HCT116 (cell line): ENCODE data around the gene FGF14.

Source experiments
- ELF1 ChIP-seq: IDR thresholded peaks from 2 replicates; pipeline ENCODE4 v1.6.1; 2012; ENCODE audit warnings: low read depth, borderline replicate concordance
- EZH2 ChIP-seq: fragments of 200-600 bp; sonication (generic); IDR thresholded peaks from 2 replicates; pipeline ENCODE4 v1.6.1; 2017; ENCODE audit warnings: antibody characterized with exemption, mixed run types
- EZH2phosphoT487 ChIP-seq: fragments of 200-600 bp; IDR thresholded peaks from 2 replicates; pipeline ENCODE4 v1.6.1; 2018; ENCODE audit warnings: antibody characterized with exemption, borderline replicate concordance
- POLR2A ChIP-seq: IDR thresholded peaks from 2 replicates; pipeline ENCODE4 v1.7.0; 2011; ENCODE audit warnings: borderline replicate concordance; ENCODE audit not compliant: insufficient read depth, insufficient read length; ENCODE audit errors: extremely low read depth
- POLR2AphosphoS5 ChIP-seq: IDR thresholded peaks from 2 replicates; pipeline ENCODE4 v1.6.1; 2011; ENCODE audit warnings: mild to moderate bottlenecking, low read depth, low read length, moderate library complexity
- RAD21 ChIP-seq: IDR thresholded peaks from 2 replicates; pipeline ENCODE4 v1.6.1; 2012; ENCODE audit warnings: low read depth, mild to moderate bottlenecking
- SIN3A ChIP-seq: IDR thresholded peaks from 2 replicates; pipeline ENCODE4 v1.6.1; 2012; ENCODE audit warnings: low read depth
- TCF7L2 ChIP-seq: IDR thresholded peaks from 2 replicates; pipeline ENCODE4 v1.7.0; 2011; ENCODE audit warnings: borderline replicate concordance, inconsistent platforms; ENCODE audit not compliant: insufficient read depth, insufficient read length; ENCODE audit errors: extremely low read depth
- YY1 ChIP-seq: IDR thresholded peaks from 2 replicates; pipeline ENCODE4 v1.6.1; 2011; ENCODE audit warnings: low read length, low read depth, moderate library complexity, mild to moderate bottlenecking; ENCODE audit not compliant: insufficient replicate concordance; ENCODE audit errors: extremely low read depth
- TF ChIP-seq, protein P1 (sequence below), 3 experiments: fragments of 200-600 bp in 1 of 3; sonication (generic) in 1 of 3; IDR thresholded peaks in 2 of 3; conservative IDR thresholded peaks in 1 of 3; 2 replicates each; pipeline ENCODE4 v1.5.1; 2012 to 2017; ENCODE audit warnings: low read depth in 2 of 3, low read length in 2 of 3, antibody characterized with exemption in 1 of 3, borderline replicate concordance in 1 of 3, control low read depth in 1 of 3, mild to moderate bottlenecking in 1 of 3, mixed read lengths in 1 of 3, mixed run types in 1 of 3, moderate library complexity in 1 of 3; ENCODE audit not compliant: insufficient read depth in 1 of 3
- TF ChIP-seq, protein P2 (sequence below): IDR thresholded peaks from 2 replicates; pipeline ENCODE4 v1.6.1; 2012; ENCODE audit warnings: low read depth
- TF ChIP-seq, protein P3 (sequence below): IDR thresholded peaks from 2 replicates; pipeline ENCODE4 v1.6.1; 2012
- TF ChIP-seq, protein P4 (sequence below): IDR thresholded peaks from 2 replicates; pipeline ENCODE4 v1.6.1; 2012

DNA sequence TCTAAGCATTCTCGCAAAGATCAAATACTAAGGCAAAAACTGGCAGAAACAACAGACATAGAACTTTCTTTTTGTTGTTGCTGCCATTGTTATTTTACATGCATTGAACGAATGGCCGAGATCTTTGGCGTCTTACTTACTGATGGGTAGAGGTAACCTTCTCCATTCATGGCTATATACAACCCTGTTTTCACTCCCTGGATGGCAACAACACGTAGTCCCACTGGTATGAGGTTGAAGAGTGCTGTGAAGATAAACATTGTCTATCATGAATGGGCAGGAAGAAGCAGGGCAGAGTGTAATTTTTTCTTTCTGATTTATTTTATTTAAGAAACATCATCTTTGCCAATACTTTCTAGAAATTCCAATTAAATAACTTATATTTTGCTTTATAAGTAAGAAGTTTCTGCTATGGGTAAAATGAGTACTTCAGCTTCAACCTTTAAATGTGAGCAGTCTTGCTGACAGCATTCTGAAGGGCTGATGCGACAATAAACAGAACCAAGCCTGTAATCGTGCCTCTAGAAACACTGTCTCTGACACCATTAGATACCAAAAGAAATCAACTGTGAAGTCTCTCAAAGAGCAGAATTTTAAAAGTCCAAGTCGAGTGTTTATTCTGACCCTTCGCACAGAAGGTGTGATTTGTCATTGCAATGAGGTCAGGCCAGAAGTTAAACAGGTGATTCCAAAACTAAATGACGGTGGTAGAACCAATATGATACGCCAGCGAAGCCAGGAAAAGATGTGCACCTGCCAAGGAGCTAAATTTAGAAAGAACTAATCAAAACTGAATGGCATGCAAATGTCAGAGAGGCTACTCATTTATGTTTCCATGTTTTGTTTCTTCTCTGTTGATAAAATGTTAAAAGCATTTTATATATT is 533.0 kb downstream of the FGF14 start:
- TF ChIP-seq, protein P1, sequence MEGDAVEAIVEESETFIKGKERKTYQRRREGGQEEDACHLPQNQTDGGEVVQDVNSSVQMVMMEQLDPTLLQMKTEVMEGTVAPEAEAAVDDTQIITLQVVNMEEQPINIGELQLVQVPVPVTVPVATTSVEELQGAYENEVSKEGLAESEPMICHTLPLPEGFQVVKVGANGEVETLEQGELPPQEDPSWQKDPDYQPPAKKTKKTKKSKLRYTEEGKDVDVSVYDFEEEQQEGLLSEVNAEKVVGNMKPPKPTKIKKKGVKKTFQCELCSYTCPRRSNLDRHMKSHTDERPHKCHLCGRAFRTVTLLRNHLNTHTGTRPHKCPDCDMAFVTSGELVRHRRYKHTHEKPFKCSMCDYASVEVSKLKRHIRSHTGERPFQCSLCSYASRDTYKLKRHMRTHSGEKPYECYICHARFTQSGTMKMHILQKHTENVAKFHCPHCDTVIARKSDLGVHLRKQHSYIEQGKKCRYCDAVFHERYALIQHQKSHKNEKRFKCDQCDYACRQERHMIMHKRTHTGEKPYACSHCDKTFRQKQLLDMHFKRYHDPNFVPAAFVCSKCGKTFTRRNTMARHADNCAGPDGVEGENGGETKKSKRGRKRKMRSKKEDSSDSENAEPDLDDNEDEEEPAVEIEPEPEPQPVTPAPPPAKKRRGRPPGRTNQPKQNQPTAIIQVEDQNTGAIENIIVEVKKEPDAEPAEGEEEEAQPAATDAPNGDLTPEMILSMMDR (IDR thresholded peaks at IDR 0.05 in 2 of 3, conservative IDR thresholded peaks at IDR 0.05 in 1 of 3; ENCODE audit: borderline replicate concordance in 1 of 3, insufficient read depth in 1 of 3, low read depth in 2 of 3, low read length in 2 of 3) = no peak
- TF ChIP-seq, protein P2, sequence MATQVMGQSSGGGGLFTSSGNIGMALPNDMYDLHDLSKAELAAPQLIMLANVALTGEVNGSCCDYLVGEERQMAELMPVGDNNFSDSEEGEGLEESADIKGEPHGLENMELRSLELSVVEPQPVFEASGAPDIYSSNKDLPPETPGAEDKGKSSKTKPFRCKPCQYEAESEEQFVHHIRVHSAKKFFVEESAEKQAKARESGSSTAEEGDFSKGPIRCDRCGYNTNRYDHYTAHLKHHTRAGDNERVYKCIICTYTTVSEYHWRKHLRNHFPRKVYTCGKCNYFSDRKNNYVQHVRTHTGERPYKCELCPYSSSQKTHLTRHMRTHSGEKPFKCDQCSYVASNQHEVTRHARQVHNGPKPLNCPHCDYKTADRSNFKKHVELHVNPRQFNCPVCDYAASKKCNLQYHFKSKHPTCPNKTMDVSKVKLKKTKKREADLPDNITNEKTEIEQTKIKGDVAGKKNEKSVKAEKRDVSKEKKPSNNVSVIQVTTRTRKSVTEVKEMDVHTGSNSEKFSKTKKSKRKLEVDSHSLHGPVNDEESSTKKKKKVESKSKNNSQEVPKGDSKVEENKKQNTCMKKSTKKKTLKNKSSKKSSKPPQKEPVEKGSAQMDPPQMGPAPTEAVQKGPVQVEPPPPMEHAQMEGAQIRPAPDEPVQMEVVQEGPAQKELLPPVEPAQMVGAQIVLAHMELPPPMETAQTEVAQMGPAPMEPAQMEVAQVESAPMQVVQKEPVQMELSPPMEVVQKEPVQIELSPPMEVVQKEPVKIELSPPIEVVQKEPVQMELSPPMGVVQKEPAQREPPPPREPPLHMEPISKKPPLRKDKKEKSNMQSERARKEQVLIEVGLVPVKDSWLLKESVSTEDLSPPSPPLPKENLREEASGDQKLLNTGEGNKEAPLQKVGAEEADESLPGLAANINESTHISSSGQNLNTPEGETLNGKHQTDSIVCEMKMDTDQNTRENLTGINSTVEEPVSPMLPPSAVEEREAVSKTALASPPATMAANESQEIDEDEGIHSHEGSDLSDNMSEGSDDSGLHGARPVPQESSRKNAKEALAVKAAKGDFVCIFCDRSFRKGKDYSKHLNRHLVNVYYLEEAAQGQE = no peak
- no peak for TF ChIP-seq ELF1
- no peak for TF ChIP-seq EZH2phosphoT487
- no peak for TF ChIP-seq EZH2
- no peak for TF ChIP-seq POLR2A
- TF ChIP-seq TCF7L2 = no peak
- no peak for TF ChIP-seq YY1
- TF ChIP-seq, protein P3, sequence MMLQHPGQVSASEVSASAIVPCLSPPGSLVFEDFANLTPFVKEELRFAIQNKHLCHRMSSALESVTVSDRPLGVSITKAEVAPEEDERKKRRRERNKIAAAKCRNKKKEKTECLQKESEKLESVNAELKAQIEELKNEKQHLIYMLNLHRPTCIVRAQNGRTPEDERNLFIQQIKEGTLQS = no peak
- no peak for TF ChIP-seq SIN3A
- TF ChIP-seq, protein P4, sequence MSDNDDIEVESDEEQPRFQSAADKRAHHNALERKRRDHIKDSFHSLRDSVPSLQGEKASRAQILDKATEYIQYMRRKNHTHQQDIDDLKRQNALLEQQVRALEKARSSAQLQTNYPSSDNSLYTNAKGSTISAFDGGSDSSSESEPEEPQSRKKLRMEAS = no peak
- TF ChIP-seq POLR2AphosphoS5 = no peak
- no peak for TF ChIP-seq RAD21
